HEK293T (cell line): ENCODE measurements around the gene RBFA.

Experiments
- ARNT ChIP-seq: fragments of 450-650 bp; IDR thresholded peaks from 2 replicates; pipeline ENCODE4 v1.6.1; 2017; ENCODE audit warnings: mild to moderate bottlenecking
- BHLHE40 ChIP-seq: fragments of 450-650 bp; IDR thresholded peaks from 2 replicates; pipeline ENCODE4 v1.6.1; 2016; ENCODE audit warnings: mild to moderate bottlenecking, moderate library complexity, borderline replicate concordance
- ELF4 ChIP-seq: fragments of 450-650 bp; IDR thresholded peaks from 2 replicates; pipeline ENCODE4 v1.6.1; 2017; ENCODE audit warnings: antibody characterized with exemption
- FOXA1 ChIP-seq: fragments of 450-650 bp; IDR thresholded peaks from 2 replicates; pipeline ENCODE4 v1.6.1; 2016; ENCODE audit warnings: mild to moderate bottlenecking
- FOXM1 ChIP-seq: fragments of 450-650 bp; IDR thresholded peaks from 2 replicates; pipeline ENCODE4 v1.6.1; 2017; ENCODE audit warnings: mild to moderate bottlenecking, borderline replicate concordance
- HDGF ChIP-seq: fragments of 450-650 bp; IDR thresholded peaks from 2 replicates; pipeline ENCODE4 v1.6.1; 2017; ENCODE audit warnings: antibody characterized with exemption, borderline replicate concordance
- L3MBTL2 ChIP-seq: fragments of 450-650 bp; conservative IDR thresholded peaks from 2 replicates; pipeline ENCODE4 v1.6.1; 2016; ENCODE audit warnings: mild to moderate bottlenecking
- NFRKB ChIP-seq: fragments of 450-650 bp; IDR thresholded peaks from 2 replicates; pipeline ENCODE4 v1.6.1; 2016; ENCODE audit warnings: mild to moderate bottlenecking, moderate library complexity
- SUZ12 ChIP-seq: fragments of 450-650 bp; IDR thresholded peaks from 2 replicates; pipeline ENCODE4 v1.6.1; 2016; ENCODE audit warnings: mild to moderate bottlenecking
- TARDBP ChIP-seq: fragments of 450-650 bp; IDR thresholded peaks from 2 replicates; pipeline ENCODE4 v1.6.1; 2016
- ZNF384 ChIP-seq: fragments of 450-650 bp; IDR thresholded peaks from 2 replicates; pipeline ENCODE4 v1.6.1; 2016
- TF ChIP-seq, protein P1 (sequence below): fragments of 450-650 bp; IDR thresholded peaks from 2 replicates; pipeline ENCODE4 v1.6.1; 2016

DNA sequence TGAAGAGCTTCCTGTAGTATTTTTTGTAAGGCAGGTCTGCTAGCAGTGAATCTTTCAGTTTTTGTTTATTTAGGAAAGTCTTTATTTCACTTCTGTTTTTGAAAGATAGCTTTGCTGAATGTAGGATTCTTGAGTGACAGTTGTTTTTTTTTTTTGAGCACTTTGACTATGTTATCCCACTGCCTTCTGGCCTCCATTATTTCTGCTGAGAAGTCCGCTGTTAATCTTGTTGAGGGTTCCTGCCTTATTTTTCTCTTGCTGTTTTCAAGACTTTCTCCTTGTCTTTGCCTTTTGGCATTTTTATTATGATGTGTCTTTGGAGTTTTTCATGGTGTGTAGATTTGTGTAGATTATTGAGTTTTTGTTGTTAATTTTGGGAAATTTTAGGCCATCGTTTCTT, 21.9 kb downstream of the RBFA start:
- TF ChIP-seq FOXM1, result no peak
- TF ChIP-seq NFRKB, result no peak
- TF ChIP-seq, protein P1, sequence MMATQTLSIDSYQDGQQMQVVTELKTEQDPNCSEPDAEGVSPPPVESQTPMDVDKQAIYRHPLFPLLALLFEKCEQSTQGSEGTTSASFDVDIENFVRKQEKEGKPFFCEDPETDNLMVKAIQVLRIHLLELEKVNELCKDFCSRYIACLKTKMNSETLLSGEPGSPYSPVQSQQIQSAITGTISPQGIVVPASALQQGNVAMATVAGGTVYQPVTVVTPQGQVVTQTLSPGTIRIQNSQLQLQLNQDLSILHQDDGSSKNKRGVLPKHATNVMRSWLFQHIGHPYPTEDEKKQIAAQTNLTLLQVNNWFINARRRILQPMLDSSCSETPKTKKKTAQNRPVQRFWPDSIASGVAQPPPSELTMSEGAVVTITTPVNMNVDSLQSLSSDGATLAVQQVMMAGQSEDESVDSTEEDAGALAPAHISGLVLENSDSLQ, result no peak
- TF ChIP-seq FOXA1, result no peak
- TF ChIP-seq SUZ12, result no peak
- TF ChIP-seq BHLHE40, result no peak
- no peak for TF ChIP-seq ELF4
- TF ChIP-seq ARNT, result no peak
- no peak for TF ChIP-seq L3MBTL2
- TF ChIP-seq TARDBP, result no peak
- TF ChIP-seq HDGF, result no peak
- 0 out of 2 replicates have a peak, but pooled peaks have one; percentile 23 for TF ChIP-seq ZNF384
